ENCODE results near the gene ADAMTS6. TPM values are rescaled to one million over a fixed set of nuclear protein-coding genes. Genes with fewer than 3 reads are reported as not detected.

Gene ADAMTS6
- total RNA-seq, 4 donors from 2014 or later, result 4.9 to 40.0 (median 7.3) TPM

- intact Hi-C loops (cut with DNase I; ENCODE audit: low total_unique reads), result no loop called here
- H3K4me1 ChIP-seq, result no peaks in the 10 kb centered on the region
- H3K9me3 ChIP-seq, result no peaks in the 10 kb centered on the region
- peak overlapping the region; percentile 36 to 64 for H3K4me3 ChIP-seq
- peak overlapping the region; percentile 94 to 99 for H3K27ac ChIP-seq
- no peaks in the 10 kb centered on the region for H3K27me3 ChIP-seq
- no peaks in the 10 kb centered on the region for H3K36me3 ChIP-seq
- peak; percentile 78 to 84 for DNase-seq
- no peak for TF ChIP-seq POLR2A (IDR thresholded peaks at IDR 0.05)
Observed at GRCh38 chr5:65480306-65480865, 1.3 kb downstream of the ADAMTS6 start.

GRCh38 chr5:65479527-65479926 lies 2.2 kb downstream of the ADAMTS6 start:
- no peak for DNase-seq
- Histone ChIP-seq H3K27me3 (no peaks in the 10 kb centered on the region), H3K27ac (peak overlapping the region in 1 of 2 donors; percentile 99), H3K9me3 (no peaks in the 10 kb centered on the region), H3K4me1 (no peaks in the 10 kb centered on the region), H3K4me3 (no peak overlapping the region), H3K36me3 (no peaks in the 10 kb centered on the region)
- intact Hi-C loops (cut with DNase I; ENCODE audit: low total_unique reads), result no loop called here
- TF ChIP-seq POLR2A (IDR thresholded peaks at IDR 0.05), result no peak
- no peak for TF ChIP-seq CTCF (IDR thresholded peaks at IDR 0.05)

- TF ChIP-seq POLR2A (IDR thresholded peaks at IDR 0.05) (no peak), CTCF (IDR thresholded peaks at IDR 0.05) (no peak)
- Histone ChIP-seq H3K27me3 (no peaks in the 10 kb centered on the region), H3K36me3 (no peaks in the 10 kb centered on the region), H3K4me3 (no peak overlapping the region), H3K27ac (no peak overlapping the region), H3K9me3 (no peaks in the 10 kb centered on the region), H3K4me1 (no peaks in the 10 kb centered on the region)
- no peak for DNase-seq
- intact Hi-C loops (cut with DNase I; ENCODE audit: low total_unique reads), result no loop called here
Observed at GRCh38 chr5:65478336-65478735, 3.4 kb downstream of the ADAMTS6 start.

GRCh38 chr5:65475895-65476294 lies 5.8 kb downstream of the ADAMTS6 start:
- TF ChIP-seq CTCF (IDR thresholded peaks at IDR 0.05) (no peak), POLR2A (IDR thresholded peaks at IDR 0.05) (no peak)
- intact Hi-C loops (cut with DNase I; ENCODE audit: low total_unique reads), result no loop called here
- Histone ChIP-seq H3K4me3 (no peak overlapping the region), H3K27me3 (no peaks in the 10 kb centered on the region), H3K9me3 (no peaks in the 10 kb centered on the region), H3K4me1 (no peaks in the 10 kb centered on the region), H3K27ac (no peak overlapping the region), H3K36me3 (no peaks in the 10 kb centered on the region)
- no peak for DNase-seq

- DNase-seq, result no peak
- Histone ChIP-seq H3K27ac (no peak overlapping the region), H3K9me3 (no peaks in the 10 kb centered on the region), H3K27me3 (no peaks in the 10 kb centered on the region), H3K4me3 (no peak overlapping the region), H3K36me3 (no peaks in the 10 kb centered on the region), H3K4me1 (no peaks in the 10 kb centered on the region)
- TF ChIP-seq CTCF (IDR thresholded peaks at IDR 0.05), result no peak
- TF ChIP-seq POLR2A (IDR thresholded peaks at IDR 0.05), result no peak
- intact Hi-C loops (cut with DNase I; ENCODE audit: low total_unique reads), result no loop called here
Observed at GRCh38 chr5:65475336-65475735, 6.4 kb downstream of the ADAMTS6 start.

Measured in uterus (tissue), 4 donors.